HepG2 (cell line): ENCODE results near the gene RREB1. TPM values are rescaled to one million over a fixed set of nuclear protein-coding genes. Genes with fewer than 3 reads are reported as not detected.

Source experiments
- BATF2 ChIP-seq: sonication (generic); formaldehyde crosslinking; IDR thresholded peaks from 2 replicates; pipeline ENCODE4 v1.8.0; 2022; ENCODE audit warnings: mild to moderate bottlenecking, missing genetic modification reagents, moderate library complexity
- HNF4G ChIP-seq, 2 experiments: sonication (generic) in 1 of 2; formaldehyde crosslinking in 1 of 2; IDR thresholded peaks; 2 replicates each; pipeline versions ENCODE4 v1.4.0 to v1.6.1; 2011 to 2020; ENCODE audit warnings: borderline replicate concordance in 2 of 2, low read depth in 2 of 2, mild to moderate bottlenecking in 2 of 2, low read length in 1 of 2, missing genetic modification reagents in 1 of 2, moderate library complexity in 1 of 2
- HOXA3 ChIP-seq: sonication (generic); formaldehyde crosslinking; IDR thresholded peaks from 2 replicates; pipeline ENCODE4 v1.5.0; 2020; ENCODE audit warnings: missing genetic modification reagents
- KLF13 ChIP-seq: sonication (generic); formaldehyde crosslinking; IDR thresholded peaks from 2 replicates; pipeline ENCODE4 v1.4.0; 2020; ENCODE audit warnings: mild to moderate bottlenecking, missing genetic modification reagents
- NR2F2 ChIP-seq: IDR thresholded peaks from 2 replicates; pipeline ENCODE4 v1.6.1; 2012; ENCODE audit warnings: low read depth, inconsistent platforms, borderline replicate concordance
- NRL ChIP-seq: sonication (generic); formaldehyde crosslinking; IDR thresholded peaks from 2 replicates; pipeline ENCODE4 v1.5.0; 2020; ENCODE audit warnings: missing genetic modification reagents, mild to moderate bottlenecking, moderate library complexity, borderline replicate concordance
- TIGD3 ChIP-seq: sonication (generic); formaldehyde crosslinking; IDR thresholded peaks from 2 replicates; pipeline ENCODE4 v1.5.1; 2020; ENCODE audit warnings: mild to moderate bottlenecking, missing genetic modification reagents, borderline replicate concordance
- ZBTB40 ChIP-seq, 2 experiments: fragments of 450-650 bp in 1 of 2; sonication (generic) in 1 of 2; formaldehyde crosslinking in 1 of 2; IDR thresholded peaks; 2 replicates each; pipeline versions ENCODE4 v1.6.1 to v1.8.0; 2016 to 2022; ENCODE audit warnings: antibody characterized with exemption in 1 of 2, mild to moderate bottlenecking in 1 of 2, missing genetic modification reagents in 1 of 2
- ZNF609 ChIP-seq: sonication (generic); formaldehyde crosslinking; IDR thresholded peaks from 2 replicates; pipeline ENCODE4 v1.4.0; 2020; ENCODE audit warnings: mild to moderate bottlenecking, missing genetic modification reagents, borderline replicate concordance
- ZNF781 ChIP-seq: sonication (generic); formaldehyde crosslinking; IDR thresholded peaks from 2 replicates; pipeline ENCODE4 v1.5.1; 2020; ENCODE audit warnings: borderline replicate concordance, mild to moderate bottlenecking, missing genetic modification reagents; ENCODE audit errors: not compliant biosample characterization
- ZSCAN30 ChIP-seq: sonication (generic); formaldehyde crosslinking; IDR thresholded peaks from 2 replicates; pipeline ENCODE4 v1.5.0; 2020; ENCODE audit warnings: mild to moderate bottlenecking, missing genetic modification reagents
- polyA plus RNA-seq, 8 experiments: library from polyadenylated mRNA; depleted of rRNA in 3 of 8; stranded (reverse) in 7 of 8; unstranded in 1 of 8; fragments of >200 nt; fragmentation: Illumina TruSeq in 4 of 8; extraction: Trizol in 4 of 8; gene quantifications; 2 replicates each; pipeline versions ENCODE4 v1.2.1 to v1.2.3, GENCODE V29; 2011 to 2016; ENCODE audit warnings: low read depth in 4 of 8, missing spikeins in 1 of 8, mixed read lengths in 1 of 8; ENCODE audit not compliant: insufficient read depth in 1 of 8
- total RNA-seq, 5 experiments: library from RNA; depleted of rRNA; stranded (reverse); fragments of >200 nt; fragmentation: Illumina TruSeq; extraction: Trizol; gene quantifications; 2 replicates each; pipeline ENCODE4 v1.2.3, GENCODE V29; 2016; ENCODE audit warnings: low read depth in 1 of 5

The RREB1 gene
- total and polyA plus RNA-seq, 2 of the 13 experiments (the other 11 are each of a cell fraction or from before 2014, with no cell fraction given) = 6.1 to 23.2 TPM

- TF ChIP-seq BATF2 (no peak), NR2F2 (peak; percentile 83), NRL (CRISPR knock-in tag) (no peak), ZNF609 (CRISPR knock-in tag) (peak; percentile 89; the same call in 1 of the 2 replicates), HOXA3 (CRISPR knock-in tag) (peak; percentile 44; the same call in 1 of the 2 replicates), TIGD3 (CRISPR knock-in tag) (no peak), KLF13 (CRISPR knock-in tag) (no peak), ZNF781 (no peak), ZBTB40 (IDR thresholded peaks at IDR 0.05) (no peak), ZBTB40 (CRISPR knock-in tag; IDR thresholded peaks at IDR 0.05) (no peak), ZSCAN30 (CRISPR knock-in tag) (no peak), HNF4G (IDR thresholded peaks at IDR 0.05; ENCODE audit: borderline replicate concordance, low read depth, low read length) (peak; percentile 76; the same call in 1 of the 2 replicates), HNF4G (CRISPR knock-in tag; IDR thresholded peaks at IDR 0.05; ENCODE audit: borderline replicate concordance, low read depth) (no peak; the same call in 1 of the 2 replicates)
Observed at GRCh38 chr6:7138921-7139358, 31.2 kb downstream of the RREB1 start (continued).
